GM10248 (cell line): ENCODE measurements around the gene RAPGEF2.
"Not testable (repeated sequence)": the region's sequence is repeated elsewhere in the genome, so short reads cannot be mapped to it uniquely, and the experiment has no call there.

ENCODE experiments used
- CTCF ChIA-PET: fragments of 300-600 bp; sonication (Branson Sonifier 250); formaldehyde crosslinking; extraction: SDS; loops from one replicate; lab custom pipeline; 2021; ENCODE audit warnings: antibody characterized with exemption; lab: Yijun Ruan, JAX
- POLR2A ChIA-PET: fragments of 350-650 bp; sonication (Branson Sonifier 250); formaldehyde crosslinking; extraction: SDS; loops from one replicate; lab custom pipeline; 2020; ENCODE audit warnings: antibody characterized with exemption; lab: Yijun Ruan, JAX
- DNase-seq: peaks from one replicate; pipeline ENCODE4 v3.0.0; 2012; ENCODE audit errors: extremely low spot score
- TF ChIP-seq, protein P1 (sequence below): IDR thresholded peaks from 2 replicates; pipeline ENCODE4 v1.5.1; 2012; ENCODE audit warnings: mild to moderate bottlenecking, low read depth; ENCODE audit errors: extremely low read depth, missing control alignments, control extremely low read depth

Gene RAPGEF2

DNA sequence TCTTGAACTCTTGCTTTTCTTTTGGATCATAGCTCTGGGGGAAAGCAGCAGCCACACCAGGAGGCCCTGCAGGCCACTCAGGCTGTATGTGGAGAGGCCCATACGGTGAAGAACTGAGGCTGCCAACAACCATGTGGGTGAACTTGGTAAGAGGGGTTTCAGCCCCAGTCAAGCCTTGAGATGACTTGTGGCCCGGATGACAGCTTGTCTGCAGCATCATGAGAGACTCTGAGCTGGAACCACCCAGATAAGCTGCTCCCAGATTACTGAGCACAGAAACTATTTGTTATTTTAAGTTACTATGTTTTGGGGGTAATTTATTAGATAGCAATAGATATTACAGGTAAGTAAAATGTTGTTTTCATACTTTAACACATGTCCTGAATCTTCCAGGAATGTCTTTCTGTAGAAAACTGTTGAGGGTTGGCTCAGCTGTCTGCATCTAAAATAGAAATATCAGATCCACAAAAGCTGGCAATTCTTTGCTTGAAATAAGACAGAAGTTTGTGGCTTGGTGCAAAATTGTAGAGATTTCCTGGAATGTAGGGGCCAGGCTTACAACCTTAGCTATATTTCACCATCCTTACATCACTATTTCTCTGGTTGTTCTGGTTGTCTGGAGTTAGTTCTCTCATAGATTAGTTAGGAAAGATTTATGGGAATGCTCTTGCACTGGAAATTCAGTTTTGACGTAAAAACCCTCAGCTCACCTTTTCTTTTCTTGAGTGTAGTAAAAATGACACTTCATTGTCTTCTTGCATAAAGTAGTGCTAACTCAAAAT, 272.1 kb downstream of the RAPGEF2 start:
- CTCF ChIA-PET = interaction anchor here (0.9 to 1.0 kb wide), 2 partner anchors 33 to 39 kb away, joined by 3 read pairs; no protein-coding TSS in a partner anchor
- TF ChIP-seq, protein P1, sequence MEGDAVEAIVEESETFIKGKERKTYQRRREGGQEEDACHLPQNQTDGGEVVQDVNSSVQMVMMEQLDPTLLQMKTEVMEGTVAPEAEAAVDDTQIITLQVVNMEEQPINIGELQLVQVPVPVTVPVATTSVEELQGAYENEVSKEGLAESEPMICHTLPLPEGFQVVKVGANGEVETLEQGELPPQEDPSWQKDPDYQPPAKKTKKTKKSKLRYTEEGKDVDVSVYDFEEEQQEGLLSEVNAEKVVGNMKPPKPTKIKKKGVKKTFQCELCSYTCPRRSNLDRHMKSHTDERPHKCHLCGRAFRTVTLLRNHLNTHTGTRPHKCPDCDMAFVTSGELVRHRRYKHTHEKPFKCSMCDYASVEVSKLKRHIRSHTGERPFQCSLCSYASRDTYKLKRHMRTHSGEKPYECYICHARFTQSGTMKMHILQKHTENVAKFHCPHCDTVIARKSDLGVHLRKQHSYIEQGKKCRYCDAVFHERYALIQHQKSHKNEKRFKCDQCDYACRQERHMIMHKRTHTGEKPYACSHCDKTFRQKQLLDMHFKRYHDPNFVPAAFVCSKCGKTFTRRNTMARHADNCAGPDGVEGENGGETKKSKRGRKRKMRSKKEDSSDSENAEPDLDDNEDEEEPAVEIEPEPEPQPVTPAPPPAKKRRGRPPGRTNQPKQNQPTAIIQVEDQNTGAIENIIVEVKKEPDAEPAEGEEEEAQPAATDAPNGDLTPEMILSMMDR = no peak
- POLR2A ChIA-PET = no interaction called here
- DNase-seq = no peak

DNA sequence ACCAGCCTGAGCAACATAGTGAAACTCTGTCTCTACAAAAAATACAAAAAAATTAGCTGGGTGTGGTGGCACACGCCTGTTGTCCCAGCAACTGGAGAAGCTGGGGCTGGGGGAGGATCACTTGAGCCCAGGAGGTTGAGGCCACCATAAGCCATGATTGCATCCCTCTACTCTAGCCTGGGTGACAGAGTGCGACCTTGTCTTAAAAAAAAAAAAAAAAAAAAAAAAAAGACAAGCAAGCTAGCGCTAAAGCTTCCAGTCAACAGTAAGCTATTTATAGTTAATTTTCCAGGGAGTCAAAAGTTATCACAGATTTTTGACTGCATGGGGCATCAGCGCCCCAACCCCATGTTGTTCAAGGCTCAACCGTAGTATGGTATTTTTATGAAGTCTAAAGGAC, 273.4 kb downstream of the RAPGEF2 start:
- DNase-seq = no peak
- POLR2A ChIA-PET = no interaction called here
- TF ChIP-seq, protein P1 = no peak
- CTCF ChIA-PET = interaction anchor here (1.3 to 1.4 kb wide), 2 partner anchors 16 to 31 kb away, joined by 4 to 5 read pairs; no protein-coding TSS in a partner anchor

DNA sequence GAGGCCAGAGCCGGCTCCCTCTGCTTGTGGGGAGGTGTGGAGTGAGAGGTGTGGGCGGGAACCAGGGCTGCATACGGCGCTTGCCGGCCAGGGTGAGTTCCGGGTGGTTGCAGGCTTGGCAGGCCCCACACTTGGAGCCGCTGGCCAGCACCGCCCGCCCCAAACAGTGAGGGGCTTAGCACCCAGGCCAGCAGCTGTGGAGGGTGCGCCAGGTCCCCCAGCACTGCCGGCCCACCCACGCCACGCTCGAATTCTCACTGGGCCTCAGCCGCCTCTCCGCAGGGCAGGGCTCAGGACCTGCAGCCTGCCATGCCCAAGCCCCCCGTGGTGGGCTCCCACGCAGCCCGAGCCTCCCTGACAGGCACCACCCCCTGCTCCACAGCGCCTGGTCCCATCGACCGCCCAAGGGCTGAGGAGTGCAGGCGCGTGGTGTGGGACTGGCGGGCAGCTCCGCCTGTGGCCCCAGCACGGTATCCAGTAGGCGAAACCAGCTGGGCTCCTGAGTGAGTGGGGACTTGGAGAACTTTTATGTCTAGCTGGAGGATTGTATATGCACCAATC, 275.3 kb downstream of the RAPGEF2 start:
- TF ChIP-seq, protein P1 = no peak
- CTCF ChIA-PET = no interaction called here
- no peak for DNase-seq
- POLR2A ChIA-PET = no interaction called here

DNA sequence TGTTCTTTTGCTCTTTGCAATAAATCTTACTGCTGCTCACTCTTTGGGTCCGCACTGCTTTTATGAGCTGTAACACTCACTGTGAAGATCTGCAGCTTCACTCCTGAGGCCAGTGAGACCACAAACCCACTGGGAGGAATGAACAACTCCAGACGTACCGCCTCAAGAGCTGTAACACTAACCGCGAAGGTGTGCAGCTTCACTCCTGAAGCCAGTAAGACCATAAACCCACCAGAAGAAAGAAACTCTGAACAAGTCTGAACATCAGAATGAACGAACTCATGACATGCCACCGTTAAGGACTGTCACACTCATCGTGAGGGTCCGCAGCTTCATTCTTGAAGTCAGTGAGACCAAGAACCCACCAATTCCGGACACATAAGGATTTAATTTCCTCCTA, 276.2 kb downstream of the RAPGEF2 start:
- DNase-seq, CTCF ChIA-PET, POLR2A ChIA-PET: not testable (repeated sequence)

DNA sequence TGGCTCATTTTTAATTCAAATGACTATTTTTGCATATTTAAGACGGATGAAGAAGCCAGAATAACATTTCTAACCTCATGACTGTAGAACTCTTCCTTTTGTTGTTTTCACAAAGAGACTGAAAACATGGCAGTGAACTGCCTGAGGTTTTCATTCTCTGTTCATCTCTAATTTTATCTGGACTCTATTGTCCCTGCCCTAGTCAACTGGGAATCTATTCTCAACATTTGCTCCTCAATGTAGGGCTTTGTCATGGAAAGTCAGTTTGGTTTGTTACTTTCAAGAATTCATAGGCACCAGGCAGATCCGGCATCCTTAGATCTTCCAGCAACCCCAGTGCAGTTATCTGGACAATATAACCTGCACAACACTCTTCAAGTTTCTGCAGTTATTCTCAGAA, 277.0 kb downstream of the RAPGEF2 start:
- TF ChIP-seq, protein P1 = no peak
- no peak for DNase-seq
- ChIA-PET POLR2A (no interaction called here), CTCF (no interaction called here)

DNA sequence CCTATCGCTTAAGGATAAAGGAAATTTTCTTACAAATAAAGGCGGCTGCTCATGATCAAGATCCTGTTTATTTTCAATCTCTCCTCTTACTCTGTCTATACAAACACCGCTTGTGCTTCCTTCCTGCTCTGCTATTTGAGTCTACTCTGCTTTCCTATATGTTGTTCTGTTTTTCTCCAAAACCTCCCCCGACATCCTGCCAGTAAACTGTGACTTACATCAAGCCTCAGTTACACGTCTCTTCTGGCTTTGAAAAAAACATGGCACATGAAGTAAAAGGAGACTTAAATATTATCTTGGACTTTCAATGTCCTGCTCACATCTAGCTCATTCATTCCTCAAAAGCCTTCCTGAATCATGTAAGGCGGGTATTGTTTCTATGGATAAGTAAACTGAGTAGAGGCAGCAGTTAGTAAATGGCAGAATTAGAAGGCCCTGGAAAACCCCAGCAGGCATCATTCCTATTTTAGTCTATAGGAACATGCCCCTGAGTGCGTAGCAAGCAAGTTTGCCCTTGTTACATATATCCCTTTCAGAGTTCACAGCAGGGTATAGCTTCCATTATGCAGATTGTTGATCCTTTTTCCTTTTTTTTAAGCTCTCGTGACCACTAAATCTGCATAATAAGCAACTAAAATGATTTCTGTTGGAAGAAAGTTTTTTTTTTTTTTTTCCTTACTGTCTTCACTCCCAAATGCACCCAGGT, 280.1 kb downstream of the RAPGEF2 start:
- ChIA-PET POLR2A (no interaction called here), CTCF (interaction anchor here (1.5 kb wide), 1 partner anchor 32 kb away, joined by 3 read pairs; no protein-coding TSS in a partner anchor)
- TF ChIP-seq, protein P1 = no peak
- no peak for DNase-seq

DNA sequence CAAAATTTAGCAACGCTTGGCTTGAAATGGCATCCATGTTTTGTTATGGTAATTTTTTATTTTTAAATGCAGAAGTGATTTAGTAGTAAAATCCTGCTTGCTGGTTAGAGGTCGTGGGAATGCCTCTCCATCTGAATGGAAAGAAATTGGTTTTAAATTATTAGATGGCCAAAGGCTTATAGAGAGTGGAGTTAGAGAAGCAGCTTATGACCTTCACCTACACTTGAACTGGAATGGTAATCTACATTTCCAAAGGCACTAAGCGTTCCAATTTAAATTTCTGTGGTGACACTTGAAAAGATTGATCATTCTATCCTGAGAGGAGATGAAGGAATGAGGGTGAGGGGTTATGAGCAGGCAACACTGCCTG, 280.7 kb downstream of the RAPGEF2 start:
- ChIA-PET POLR2A (no interaction called here), CTCF (interaction anchor here (1.5 kb wide), 1 partner anchor 31 kb away, joined by 3 read pairs; no protein-coding TSS in a partner anchor)
- no peak for DNase-seq
- TF ChIP-seq, protein P1 = no peak
